Neural progenitor cell (in vitro differentiated cells): Measurements from ENCODE around the gene GALR1. TPM values are rescaled to one million over a fixed set of nuclear protein-coding genes. Genes with fewer than 3 reads are reported as not detected.
"Not testable (repeated sequence)": the region's sequence is repeated elsewhere in the genome, so short reads cannot be mapped to it uniquely, and the experiment has no call there.

Experiments
- DNase-seq: peaks from one replicate; pipeline ENCODE4 v3.0.0-alpha.2; 2016; ENCODE audit warnings: low spot score
- H2AFZ ChIP-seq: fragments of 200-600 bp; sonication (generic); replicated peaks from 2 replicates; pipeline ENCODE4 v1.6.1; 2016; ENCODE audit warnings: antibody characterized with exemption
- H3F3A ChIP-seq: fragments of 200-600 bp; sonication (generic); 2 replicates; pipeline ENCODE4 v1.6.1; 2016; ENCODE audit warnings: antibody characterized with exemption, low read depth
- H3K27ac ChIP-seq: fragments of 200-600 bp; sonication (generic); 2 replicates; pipeline ENCODE4 v1.5.1; 2016; ENCODE audit warnings: mild to moderate bottlenecking
- H3K27me3 ChIP-seq: fragments of 200-600 bp; sonication (generic); 2 replicates; pipeline ENCODE4 v1.6.1; 2016; ENCODE audit warnings: mild to moderate bottlenecking, moderate library complexity
- H3K36me3 ChIP-seq: fragments of 200-600 bp; sonication (generic); 2 replicates; pipeline ENCODE4 v1.5.1; 2016
- H3K4me1 ChIP-seq: fragments of 200-600 bp; sonication (generic); 2 replicates; pipeline ENCODE4 v1.6.1; 2016; ENCODE audit warnings: mixed run types
- H3K4me2 ChIP-seq: fragments of 200-600 bp; sonication (generic); 2 replicates; pipeline ENCODE4 v1.6.1; 2016
- H3K4me3 ChIP-seq: fragments of 200-600 bp; sonication (generic); 2 replicates; pipeline ENCODE4 v1.5.1; 2016
- H3K79me2 ChIP-seq: fragments of 200-600 bp; sonication (generic); 2 replicates; pipeline ENCODE4 v1.6.1; 2016; ENCODE audit warnings: low read depth
- H3K9ac ChIP-seq: fragments of 200-600 bp; sonication (generic); 2 replicates; pipeline ENCODE4 v1.6.1; 2016
- H3K9me3 ChIP-seq: fragments of 200-600 bp; sonication (generic); 2 replicates; pipeline ENCODE4 v1.5.1; 2016; ENCODE audit warnings: low read depth
- H4K20me1 ChIP-seq: fragments of 200-600 bp; sonication (generic); 2 replicates; pipeline ENCODE4 v1.6.1; 2016; ENCODE audit warnings: low read depth
- H3K27ac Mint-ChIP-seq: 3 replicates; pipeline ENCODE4 v1.8.0; 2021; ENCODE audit warnings: mixed read lengths
- H3K27me3 Mint-ChIP-seq: 2 replicates; pipeline ENCODE4 v1.8.0; 2022; ENCODE audit warnings: low read depth, mild to moderate bottlenecking, inconsistent platforms, moderate library complexity, mixed read lengths; ENCODE audit not compliant: insufficient read depth
- H3K36me3 Mint-ChIP-seq: 3 replicates; pipeline ENCODE4 v1.8.0; 2021; ENCODE audit warnings: mixed read lengths
- H3K4me1 Mint-ChIP-seq: 3 replicates; pipeline ENCODE4 v1.8.0; 2021; ENCODE audit warnings: mixed read lengths
- H3K4me3 Mint-ChIP-seq: 3 replicates; pipeline ENCODE4 v1.8.0; 2021; ENCODE audit warnings: mild to moderate bottlenecking, moderate library complexity, mixed read lengths
- H3K9me3 Mint-ChIP-seq: 3 replicates; pipeline ENCODE4 v1.8.0; 2020; ENCODE audit warnings: mixed read lengths
- EZH2 ChIP-seq: fragments of 200-600 bp; sonication (generic); IDR thresholded peaks from 2 replicates; pipeline ENCODE4 v1.6.1; 2017; ENCODE audit warnings: antibody characterized with exemption, mild to moderate bottlenecking, moderate library complexity
- EZH2phosphoT487 ChIP-seq: fragments of 200-600 bp; sonication (generic); IDR thresholded peaks from 2 replicates; pipeline ENCODE4 v1.6.1; 2017; ENCODE audit warnings: antibody characterized with exemption
- total RNA-seq: library from RNA; depleted of rRNA; stranded (reverse); fragments of >200 nt; gene quantifications from 2 replicates; pipeline ENCODE4 v1.2.3, GENCODE V29; 2015; ENCODE audit warnings: low replicate concordance
- TF ChIP-seq, protein P1 (sequence below): fragments of 200-600 bp; sonication (generic); IDR thresholded peaks from 2 replicates; pipeline ENCODE4 v1.5.1; 2017; ENCODE audit warnings: antibody characterized with exemption, mild to moderate bottlenecking

The GALR1 gene
- total RNA-seq, 1 donor from 2014 or later: not detected

GRCh38 chr18:77267969-77268368 is 18.3 kb downstream of the GALR1 start:
- H3K9ac ChIP-seq: no peak overlapping the region
- no peak overlapping the region for H3K4me3 ChIP-seq
- H3K4me1 Mint-ChIP-seq: peaks cover 8% of the 10 kb centered on the region
- no peaks in the 10 kb centered on the region for H3K36me3 ChIP-seq
- no peak overlapping the region for H3K4me2 ChIP-seq
- TF ChIP-seq, protein P1, sequence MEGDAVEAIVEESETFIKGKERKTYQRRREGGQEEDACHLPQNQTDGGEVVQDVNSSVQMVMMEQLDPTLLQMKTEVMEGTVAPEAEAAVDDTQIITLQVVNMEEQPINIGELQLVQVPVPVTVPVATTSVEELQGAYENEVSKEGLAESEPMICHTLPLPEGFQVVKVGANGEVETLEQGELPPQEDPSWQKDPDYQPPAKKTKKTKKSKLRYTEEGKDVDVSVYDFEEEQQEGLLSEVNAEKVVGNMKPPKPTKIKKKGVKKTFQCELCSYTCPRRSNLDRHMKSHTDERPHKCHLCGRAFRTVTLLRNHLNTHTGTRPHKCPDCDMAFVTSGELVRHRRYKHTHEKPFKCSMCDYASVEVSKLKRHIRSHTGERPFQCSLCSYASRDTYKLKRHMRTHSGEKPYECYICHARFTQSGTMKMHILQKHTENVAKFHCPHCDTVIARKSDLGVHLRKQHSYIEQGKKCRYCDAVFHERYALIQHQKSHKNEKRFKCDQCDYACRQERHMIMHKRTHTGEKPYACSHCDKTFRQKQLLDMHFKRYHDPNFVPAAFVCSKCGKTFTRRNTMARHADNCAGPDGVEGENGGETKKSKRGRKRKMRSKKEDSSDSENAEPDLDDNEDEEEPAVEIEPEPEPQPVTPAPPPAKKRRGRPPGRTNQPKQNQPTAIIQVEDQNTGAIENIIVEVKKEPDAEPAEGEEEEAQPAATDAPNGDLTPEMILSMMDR: no peak
- TF ChIP-seq EZH2: no peak
- no peak for TF ChIP-seq EZH2phosphoT487
- no peaks in the 10 kb centered on the region for H3K9me3 ChIP-seq
- no peak overlapping the region for H3K27ac ChIP-seq
- no peak overlapping the region for H2AFZ ChIP-seq
- H3K27me3 Mint-ChIP-seq: peaks cover 2% of the 10 kb centered on the region
- no peaks in the 10 kb centered on the region for H3K9me3 Mint-ChIP-seq
- no peaks in the 10 kb centered on the region for H3K79me2 ChIP-seq
- H3K4me3 Mint-ChIP-seq: no peak overlapping the region
- H4K20me1 ChIP-seq: no peaks in the 10 kb centered on the region
- no peaks in the 10 kb centered on the region for H3F3A ChIP-seq
- H3K27me3 ChIP-seq: no peaks in the 10 kb centered on the region
- no peaks in the 10 kb centered on the region for H3K36me3 Mint-ChIP-seq
- no peak overlapping the region for H3K27ac Mint-ChIP-seq
- DNase-seq: no peak
- H3K4me1 ChIP-seq: no peaks in the 10 kb centered on the region

DNA sequence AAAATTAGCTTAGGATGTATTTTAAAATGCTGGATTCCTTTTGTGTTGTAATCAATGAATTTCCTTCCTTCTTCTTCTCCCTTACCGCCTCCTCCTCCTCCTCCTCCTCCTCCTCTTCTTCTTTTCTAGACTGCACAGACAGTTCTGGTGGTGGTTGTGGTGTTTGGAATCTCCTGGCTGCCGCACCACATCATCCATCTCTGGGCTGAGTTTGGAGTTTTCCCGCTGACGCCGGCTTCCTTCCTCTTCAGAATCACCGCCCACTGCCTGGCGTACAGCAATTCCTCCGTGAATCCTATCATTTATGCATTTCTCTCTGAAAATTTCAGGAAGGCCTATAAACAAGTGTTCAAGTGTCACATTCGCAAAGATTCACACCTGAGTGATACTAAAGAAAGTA is 18.8 kb downstream of the GALR1 start:
- Histone ChIP-seq H2AFZ (no peak overlapping the region), H3K9ac (no peak overlapping the region), H3K36me3 (no peaks in the 10 kb centered on the region), H3K27me3 (no peaks in the 10 kb centered on the region), H3F3A (no peaks in the 10 kb centered on the region), H3K4me2 (no peak overlapping the region), H3K79me2 (no peaks in the 10 kb centered on the region), H3K9me3 (no peaks in the 10 kb centered on the region), H3K27ac (no peak overlapping the region), H3K4me3 (no peak overlapping the region), H3K4me1 (no peaks in the 10 kb centered on the region), H4K20me1 (no peaks in the 10 kb centered on the region)
- H3K27me3 Mint-ChIP-seq: peaks cover 2% of the 10 kb centered on the region
- no peaks in the 10 kb centered on the region for H3K36me3 Mint-ChIP-seq
- no peaks in the 10 kb centered on the region for H3K9me3 Mint-ChIP-seq
- no peak for DNase-seq
- H3K4me3 Mint-ChIP-seq: no peak overlapping the region
- no peak for TF ChIP-seq EZH2
- no peak for TF ChIP-seq EZH2phosphoT487
- TF ChIP-seq, protein P1: no peak
- peaks cover 8% of the 10 kb centered on the region for H3K4me1 Mint-ChIP-seq
- H3K27ac Mint-ChIP-seq: no peak overlapping the region

- TF ChIP-seq EZH2phosphoT487 (no peak), EZH2 (no peak)
- TF ChIP-seq, protein P1: no peak
- H3K4me3 ChIP-seq: no peak overlapping the region
- no peak overlapping the region for H3K27ac Mint-ChIP-seq
Observed at GRCh38 chr18:77271576-77272481, 22.2 kb downstream of the GALR1 start.

DNA sequence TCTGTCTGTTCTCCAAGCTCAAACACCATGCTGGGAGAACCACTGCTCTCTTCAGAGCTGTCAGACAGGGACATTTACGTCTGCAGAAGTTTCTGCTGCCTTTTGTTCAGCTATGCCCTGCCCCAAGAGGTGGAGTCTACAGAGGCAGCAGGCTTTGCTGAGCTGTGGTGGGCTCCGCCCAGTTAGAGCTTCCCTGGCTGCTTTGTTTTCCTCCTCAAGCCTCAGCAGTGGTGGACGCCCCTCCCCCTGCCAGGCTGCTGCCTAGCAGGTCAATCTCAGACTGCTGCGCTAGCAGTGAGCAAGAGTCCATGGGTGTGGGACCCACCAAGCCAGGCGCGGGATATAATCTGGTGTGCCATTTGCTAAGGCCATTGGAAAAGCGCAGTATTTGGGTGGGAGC is 41.2 kb downstream of the GALR1 start:
- not testable (repeated sequence) for H3K4me1 ChIP-seq, H3K4me3 Mint-ChIP-seq, H4K20me1 ChIP-seq, H3K4me3 ChIP-seq, H3K9ac ChIP-seq, H3K9me3 ChIP-seq, H3K27ac Mint-ChIP-seq, H3K79me2 ChIP-seq, H3K36me3 ChIP-seq, H3K36me3 Mint-ChIP-seq, H2AFZ ChIP-seq, H3K27ac ChIP-seq, H3F3A ChIP-seq, H3K9me3 Mint-ChIP-seq, H3K27me3 ChIP-seq, H3K4me1 Mint-ChIP-seq, H3K4me2 ChIP-seq, H3K27me3 Mint-ChIP-seq
- DNase-seq: peak; percentile 65

More at GRCh38 chr18:77271576-77272481, 22.2 kb downstream of the GALR1 start:
- H3K27me3 ChIP-seq: no peaks in the 10 kb centered on the region
- Mint-ChIP-seq H3K4me1 (peaks cover 8% of the 10 kb centered on the region), H3K4me3 (no peak overlapping the region), H3K27me3 (no peaks in the 10 kb centered on the region), H3K9me3 (no peaks in the 10 kb centered on the region), H3K36me3 (no peaks in the 10 kb centered on the region)
- peak overlapping the region; percentile 56 for H2AFZ ChIP-seq
- no peaks in the 10 kb centered on the region for H3K36me3 ChIP-seq
- H3K27ac ChIP-seq: no peak overlapping the region
- H3F3A ChIP-seq: no peaks in the 10 kb centered on the region
- no peaks in the 10 kb centered on the region for H4K20me1 ChIP-seq
- H3K79me2 ChIP-seq: no peaks in the 10 kb centered on the region
- H3K9ac ChIP-seq: no peak overlapping the region
- H3K9me3 ChIP-seq: no peaks in the 10 kb centered on the region
- no peak for DNase-seq
- no peaks in the 10 kb centered on the region for H3K4me1 ChIP-seq
- no peak overlapping the region for H3K4me2 ChIP-seq
